GM12878 (cell line): ENCODE results near the gene NAP1L4. TPM values are rescaled to one million over a fixed set of nuclear protein-coding genes. Genes with fewer than 3 reads are reported as not detected.

Source experiments
- ATAC-seq: fragments of 200-7000 bp; cut with Tn5 transposase; 3 replicates; pipeline ENCODE4 v1.9.1; 2020; ENCODE audit warnings: mild to moderate bottlenecking, moderate library complexity
- BruUV-seq: library from RNA; stranded (reverse); fragments of 400-500 nt; replicated peaks from 2 replicates; lab custom pipeline; 2021; lab: Mats Ljungman, UMichigan
- CTCF ChIA-PET: fragments of 300-600 bp; sonication (Branson Sonifier 250); formaldehyde crosslinking; extraction: SDS; loops from one replicate; lab custom pipeline; 2021; ENCODE audit warnings: inconsistent platforms; lab: Yijun Ruan, JAX
- POLR2A ChIA-PET: fragments of 350-600 bp; formaldehyde crosslinking; extraction: SDS; loops from one replicate; lab custom pipeline; 2021; ENCODE audit warnings: inconsistent platforms; lab: Charles Lee
- RAD21 ChIA-PET: fragments of 300-600 bp; sonication (Branson Sonifier 250); formaldehyde crosslinking; loops from one replicate; lab custom pipeline; 2023; ENCODE audit warnings: antibody characterized with exemption; ENCODE audit not compliant: unreplicated experiment; lab: Charles Lee
- SMC1A ChIA-PET: fragments of 300-600 bp; sonication (Branson Sonifier 250); formaldehyde crosslinking; loops from one replicate; lab custom pipeline; 2023; ENCODE audit not compliant: unreplicated experiment, uncharacterized antibody; lab: Charles Lee
- DNase-seq: peaks from one replicate; pipeline ENCODE4 v3.0.0-alpha.2; 2011; ENCODE audit warnings: low read depth, low spot score
- FAIRE-seq: peaks from 3 replicates; lab custom pipeline; 2011; peaks lifted over from hg19 to GRCh38; lab: Jason Lieb, UNC
- H2AFZ ChIP-seq: 2 replicates; pipeline ENCODE4 v1.6.0; 2011; ENCODE audit warnings: low read depth, low read length, control low read depth; ENCODE audit not compliant: control insufficient read depth
- H3K27ac ChIP-seq: 2 replicates; pipeline ENCODE4 v1.5.1; 2011; ENCODE audit warnings: control low read depth; ENCODE audit not compliant: control insufficient read depth, insufficient read depth
- H3K27me3 ChIP-seq, 2 experiments: replicated peaks in 1 of 2; 2 replicates each; pipeline versions ENCODE4 v1.6.0 to v1.6.1; 2011; ENCODE audit warnings: low read length in 1 of 2; ENCODE audit not compliant: control insufficient read depth in 2 of 2, insufficient read depth in 2 of 2
- H3K36me3 ChIP-seq, 2 experiments: 2 replicates each; pipeline ENCODE4 v1.5.1; 2011; ENCODE audit warnings: low read length in 1 of 2; ENCODE audit not compliant: control insufficient read depth in 2 of 2, insufficient read depth in 2 of 2
- H3K4me1 ChIP-seq: 2 replicates; pipeline ENCODE4 v1.6.1; 2011; ENCODE audit warnings: mild to moderate bottlenecking, low read length, moderate library complexity, mixed read lengths; ENCODE audit not compliant: control insufficient read depth, insufficient read depth
- H3K4me2 ChIP-seq: 2 replicates; pipeline ENCODE4 v1.6.0; 2011; ENCODE audit warnings: control low read depth; ENCODE audit not compliant: control insufficient read depth, insufficient read depth
- H3K4me3 ChIP-seq: fragments of 200-600 bp; sonication (generic); 2 replicates; pipeline ENCODE4 v1.5.1; 2016
- H3K79me2 ChIP-seq: 2 replicates; pipeline ENCODE4 v1.6.0; 2011; ENCODE audit warnings: low read length; ENCODE audit not compliant: control insufficient read depth, insufficient read depth
- H3K9ac ChIP-seq: 2 replicates; pipeline ENCODE4 v1.8.0; 2011; ENCODE audit warnings: low read length, control low read depth, mixed read lengths; ENCODE audit not compliant: control insufficient read depth, insufficient read depth
- H3K9me3 ChIP-seq: replicated peaks from 3 replicates; pipeline ENCODE4 v1.5.1; 2011; ENCODE audit warnings: mild to moderate bottlenecking, low read length; ENCODE audit not compliant: control insufficient read depth, insufficient read depth
- H4K20me1 ChIP-seq: 2 replicates; pipeline ENCODE4 v1.6.0; 2011; ENCODE audit not compliant: control insufficient read depth, insufficient read depth
- CTCF ChIP-seq, 3 experiments: IDR thresholded peaks in 2 of 3; conservative IDR thresholded peaks in 1 of 3; 2 replicates each; pipeline ENCODE4 v1.5.1; 2011; ENCODE audit warnings: low read depth in 3 of 3, low read length in 3 of 3, mild to moderate bottlenecking in 3 of 3, control low read depth in 2 of 3, moderate library complexity in 2 of 3, inconsistent platforms in 1 of 3, mixed read lengths in 1 of 3; ENCODE audit not compliant: control insufficient read depth in 2 of 3, insufficient read depth in 1 of 3; ENCODE audit errors: extremely low read depth in 1 of 3
- EED ChIP-seq: sonication (generic); IDR thresholded peaks from 2 replicates; pipeline ENCODE4 v1.6.1; 2016; ENCODE audit warnings: antibody characterized with exemption, low read depth
- ETV6 ChIP-seq, 2 experiments: fragments of 450-650 bp in 1 of 2; IDR thresholded peaks in 1 of 2; conservative IDR thresholded peaks in 1 of 2; 2 replicates each; pipeline ENCODE4 v1.6.1; 2014; ENCODE audit warnings: antibody characterized with exemption in 1 of 2, borderline replicate concordance in 1 of 2, low read depth in 1 of 2, mild to moderate bottlenecking in 1 of 2, moderate library complexity in 1 of 2
- JUNB ChIP-seq: IDR thresholded peaks from 2 replicates; pipeline ENCODE4 v1.6.1; 2016; ENCODE audit warnings: antibody characterized with exemption, mild to moderate bottlenecking
- PKNOX1 ChIP-seq: fragments of 450-650 bp; IDR thresholded peaks from 2 replicates; pipeline ENCODE4 v1.6.1; 2016; ENCODE audit warnings: mild to moderate bottlenecking
- RAD21 ChIP-seq: IDR thresholded peaks from 2 replicates; pipeline ENCODE4 v1.6.1; 2011; ENCODE audit warnings: mild to moderate bottlenecking, low read depth, low read length, moderate library complexity; ENCODE audit not compliant: insufficient read depth
- SMC3 ChIP-seq: IDR thresholded peaks from 2 replicates; pipeline ENCODE4 v1.6.1; 2011; ENCODE audit warnings: low read length, improper control_type of control experiment, borderline replicate concordance
- TCF12 ChIP-seq: IDR thresholded peaks from 2 replicates; pipeline ENCODE4 v1.6.1; 2011; ENCODE audit warnings: low read depth, mild to moderate bottlenecking, low read length
- WGBS: methylation state at CpG from one replicate; pipeline ENCODE4 v1.1.6; 2016; ENCODE audit warnings: low lambda C conversion rate; ENCODE audit not compliant: insufficient replicate concordance, insufficient coverage; ENCODE audit errors: missing lambda C conversion rate; 5-methylcytosine and 5-hydroxymethylcytosine counted together
- in situ Hi-C: fragments of 300-500 bp; cut with MboI; formaldehyde crosslinking; loops from 9 replicates; pipeline ENCODE4 v1.14.3; 2018; ENCODE audit warnings: mixed read lengths
- intact Hi-C: fragments of 100-400 bp; cut with micrococcal nuclease; formaldehyde crosslinking; loops from one replicate; pipeline ENCODE4 v1.14.2; 2022; ENCODE audit not compliant: unreplicated experiment
- polyA plus RNA-seq, 11 experiments: library from polyadenylated mRNA; depleted of rRNA in 4 of 11; unstranded in 6 of 11; stranded (reverse) in 5 of 11; fragments of >200 nt; fragmentation: Nextera tagmentation in 4 of 11; fragmentation: Illumina TruSeq in 1 of 11; extraction: Ambion mirVana in 4 of 11; extraction: Trizol in 1 of 11; gene quantifications; 1 replicate in 1 of 11; 2 replicates in 10 of 11; pipeline versions ENCODE4 v1.2.1 to v1.2.3, GENCODE V29; 2011 to 2016; ENCODE audit warnings: inconsistent platforms in 2 of 11, missing spikeins in 2 of 11, low read depth in 1 of 11
- total RNA-seq, 4 experiments: library from RNA; depleted of rRNA in 3 of 4; stranded (reverse); fragments of >200 nt in 3 of 4; fragmentation: Illumina TruSeq in 1 of 4; extraction: Trizol in 1 of 4; gene quantifications; 2 replicates each; pipeline versions ENCODE4 v1.2.1 to v1.2.3, GENCODE V29; 2013 to 2021

The NAP1L4 gene
- total and polyA plus RNA-seq, 10 of the 15 experiments (the other 5 are each of a cell fraction or from before 2014, with no cell fraction given) = 24.8 to 198 (median 114) TPM

DNA sequence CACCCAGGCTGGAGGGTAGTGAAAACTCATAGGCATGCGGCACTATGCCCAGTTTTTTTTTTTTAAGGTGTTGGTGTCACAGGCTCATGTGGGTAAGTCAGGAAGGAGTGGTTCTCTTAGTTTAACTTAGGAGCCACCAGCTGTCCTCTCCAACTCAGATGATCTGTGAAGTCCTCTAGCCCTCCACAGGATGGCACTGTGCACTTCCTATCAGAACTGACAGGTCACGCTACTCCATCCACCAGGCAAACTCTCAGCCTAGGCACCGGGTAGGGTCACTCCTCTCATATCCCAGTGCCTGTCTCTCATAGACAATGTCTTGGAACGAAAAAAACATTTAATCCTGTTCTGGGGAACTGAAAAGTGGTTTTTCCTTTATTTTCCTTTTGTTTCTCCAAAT lies 16.5 kb downstream of the NAP1L4 start:
- H3K4me1 ChIP-seq = no peaks in the 10 kb centered on the region
- WGBS = 76% methylated on average over 4 of the region's 4 CpGs
- intact Hi-C loops (loop anchor here (10.0 kb wide), 1 partner anchor 119 kb away; no protein-coding TSS in a partner anchor), in situ Hi-C loops (no loop called here)
- peak; percentile 94 for ATAC-seq
- no peak for DNase-seq
- peaks cover 24 to 41% of the 10 kb centered on the region in 2 experiments for H3K36me3 ChIP-seq
- no TSS peak for BruUV-seq
- H3K9me3 ChIP-seq = no peaks in the 10 kb centered on the region
- H3K27me3 ChIP-seq = no peaks in the 10 kb centered on the region
- RAD21 ChIA-PET = interaction anchor here (0.6 to 3.5 kb wide), 5 partner anchors 14 to 116 kb away, joined by 3 to 23 read pairs (median 7); no protein-coding TSS in a partner anchor
- no peak overlapping the region for H3K4me3 ChIP-seq
- no peak overlapping the region for H3K9ac ChIP-seq
- no peak overlapping the region for H3K4me2 ChIP-seq
- peaks cover 20% of the 10 kb centered on the region for H3K79me2 ChIP-seq
- H4K20me1 ChIP-seq = no peaks in the 10 kb centered on the region
- no peak overlapping the region for H2AFZ ChIP-seq
- no peak overlapping the region for H3K27ac ChIP-seq
- CTCF ChIA-PET = interaction anchor here (0.7 to 3.6 kb wide), 12 partner anchors 8 to 115 kb away, joined by 3 to 43 read pairs (median 5); no protein-coding TSS in a partner anchor
- peak; percentile 54 for FAIRE-seq
- SMC1A ChIA-PET = interaction anchor here (0.7 to 3.7 kb wide), 9 partner anchors 8 to 116 kb away, joined by 3 to 26 read pairs (median 4); no protein-coding TSS in a partner anchor
- TF ChIP-seq JUNB (no peak), RAD21 (peak; percentile 66), EED (no peak), CTCF (IDR thresholded peaks at IDR 0.05 in 2 of 3, conservative IDR thresholded peaks at IDR 0.05 in 1 of 3; ENCODE audit: control insufficient read depth in 2 of 3, extremely low read depth in 1 of 3, insufficient read depth in 1 of 3, low read depth in 3 of 3, low read length in 3 of 3) (peak; percentile 48 to 65 (median 60); a peak in 4 of 6 replicates), SMC3 (peak; percentile 61), PKNOX1 (0 out of 2 replicates have a peak, but pooled peaks have one; percentile 6), ETV6 (conservative IDR thresholded peaks at IDR 0.05 in 1 of 2, IDR thresholded peaks at IDR 0.05 in 1 of 2; ENCODE audit: borderline replicate concordance in 1 of 2, low read depth in 1 of 2) (no peak), TCF12 (0 out of 2 replicates have a peak, but pooled peaks have one; percentile 20)
- POLR2A ChIA-PET = interaction anchor here (1.0 to 2.1 kb wide), 3 partner anchors 13 to 39 kb away, joined by 3 to 5 read pairs (median 3); no protein-coding TSS in a partner anchor
